Spleen (tissue), 11 donors: ENCODE measurements around the gene ODF2. TPM values are rescaled to one million over a fixed set of nuclear protein-coding genes. Genes with fewer than 3 reads are reported as not detected.
A peak's percentile ranks its signal among the peaks of the same experiment; 100 is the strongest.

Experiments used
- DNase-seq: peaks from one replicate; pipeline ENCODE4 v3.0.0-alpha.2; 2020
- H3K27ac ChIP-seq, 8 donors: fragments of 200-600 bp; sonication (generic) in 7 of 8; 1 replicate in 4 of 8; 2 replicates in 4 of 8; pipeline versions ENCODE4 v1.5.0 to v1.8.0; 2016 to 2021; ENCODE audit warnings: inconsistent platforms in 4 of 8, mild to moderate bottlenecking in 4 of 8, moderate library complexity in 1 of 8
- H3K27me3 ChIP-seq, 7 donors: fragments of 200-600 bp; sonication (generic) in 6 of 7; replicated peaks in 1 of 7; 1 replicate in 4 of 7; 2 replicates in 3 of 7; pipeline versions ENCODE4 v1.5.0 to v1.8.0; 2016 to 2021; ENCODE audit warnings: inconsistent platforms in 3 of 7, mild to moderate bottlenecking in 1 of 7
- H3K36me3 ChIP-seq, 6 donors: fragments of 200-600 bp; sonication (generic) in 5 of 6; 1 replicate in 4 of 6; 2 replicates in 2 of 6; pipeline versions ENCODE4 v1.5.0 to v1.8.0; 2016 to 2021; ENCODE audit warnings: inconsistent platforms in 2 of 6
- H3K4me1 ChIP-seq, 6 donors: fragments of 200-600 bp; sonication (generic) in 5 of 6; 1 replicate in 3 of 6; 2 replicates in 3 of 6; pipeline versions ENCODE4 v1.5.0 to v1.8.0; 2016 to 2021; ENCODE audit warnings: inconsistent platforms in 3 of 6
- H3K4me3 ChIP-seq, 8 donors: fragments of 200-600 bp; sonication (generic) in 7 of 8; 1 replicate in 4 of 8; 2 replicates in 4 of 8; pipeline versions ENCODE4 v1.5.0 to v1.8.0; 2016 to 2021; ENCODE audit warnings: inconsistent platforms in 4 of 8, mild to moderate bottlenecking in 4 of 8, moderate library complexity in 2 of 8
- H3K9me3 ChIP-seq, 8 donors: fragments of 200-600 bp; sonication (generic) in 7 of 8; 1 replicate in 4 of 8; 2 replicates in 4 of 8; pipeline versions ENCODE4 v1.5.0 to v1.8.0; 2016 to 2021; ENCODE audit warnings: inconsistent platforms in 4 of 8
- POLR2A ChIP-seq, 3 donors: fragments of 450-650 bp; IDR thresholded peaks; one replicate each; pipeline ENCODE4 v1.5.1; 2017; ENCODE audit warnings: antibody characterized with exemption in 3 of 3, mild to moderate bottlenecking in 1 of 3
- POLR2AphosphoS5 ChIP-seq, 3 donors: sonication (generic); formaldehyde crosslinking; IDR thresholded peaks; one replicate each; pipeline ENCODE4 v1.5.1; 2017; ENCODE audit warnings: antibody characterized with exemption in 3 of 3
- WGBS, 5 donors: extraction: QIAGEN DNeasy Blood & Tissue Kit in 3 of 5; methylation state at CpG; one replicate each; pipeline versions ENCODE4 v1.1.5 to v1.1.7; 2013 to 2018; 5-methylcytosine and 5-hydroxymethylcytosine counted together
- intact Hi-C: fragments of 100-400 bp; cut with DNase I; formaldehyde crosslinking; loops from one replicate; pipeline ENCODE4 v1.15.0; 2023; ENCODE audit warnings: low total_unique reads
- polyA plus RNA-seq, 3 donors: library from polyadenylated mRNA; stranded (reverse); fragments of 200-250 nt; gene quantifications; one replicate each; pipeline ENCODE4 v1.2.1, GENCODE V29; 2013
- total RNA-seq, 7 donors: library from RNA; depleted of rRNA in 3 of 7; stranded (reverse); fragments of >200 nt in 3 of 7; fragmentation: NEBNext Ultra II Directional in 4 of 7; extraction: Animal tissue kit (Norgen Biotek cat#: 25700) in 4 of 7; gene quantifications; one replicate each; pipeline versions ENCODE4 v1.1.0 to v1.2.1, GENCODE V29; 2016 to 2021
- TF ChIP-seq, protein P1 (sequence below), 11 experiments: fragments of 200-600 bp in 7 of 11; fragments of 450-650 bp in 4 of 11; sonication (generic) in 4 of 11; IDR thresholded peaks in 8 of 11; conservative IDR thresholded peaks in 3 of 11; 1 replicate in 7 of 11; 2 replicates in 4 of 11; pipeline versions ENCODE4 v1.4.0 to v1.8.0; 2016 to 2021; ENCODE audit warnings: antibody characterized with exemption in 11 of 11, inconsistent platforms in 4 of 11, mild to moderate bottlenecking in 1 of 11
- donor health status: healthy with polysubstance abuse.
- donor health status: DM: no; HTN: no; CAD: no; lungs with moderate emphysema.
- donor health status: DM: no; HTN: no; CAD: no.
- donor health status: Bipolar disorder and iron deficiency.
- donor health status: healthy.
- donor health status: DM: no; HTN: no; CAD: no.
- donor health status: DM: yes; HTN: yes; CAD: no.

The ODF2 gene
- total and polyA plus RNA-seq, 10 donors = 13.4 to 37.5 (median 26.6) TPM

- DNase-seq = no peak
- Histone ChIP-seq H3K4me1 (no peaks in the 10 kb centered on the region), H3K27me3 (no peaks in the 10 kb centered on the region), H3K4me3 (no peak overlapping the region), H3K9me3 (no peaks in the 10 kb centered on the region), H3K36me3 (peaks cover 0 to 100% (median 89%) of the 10 kb centered on the region in 6 donors), H3K27ac (no peak overlapping the region)
- 83 to 92% (median 89%) methylated on average over 7 of the region's 7 CpGs for WGBS, 5 donors
- TF ChIP-seq, protein P1, sequence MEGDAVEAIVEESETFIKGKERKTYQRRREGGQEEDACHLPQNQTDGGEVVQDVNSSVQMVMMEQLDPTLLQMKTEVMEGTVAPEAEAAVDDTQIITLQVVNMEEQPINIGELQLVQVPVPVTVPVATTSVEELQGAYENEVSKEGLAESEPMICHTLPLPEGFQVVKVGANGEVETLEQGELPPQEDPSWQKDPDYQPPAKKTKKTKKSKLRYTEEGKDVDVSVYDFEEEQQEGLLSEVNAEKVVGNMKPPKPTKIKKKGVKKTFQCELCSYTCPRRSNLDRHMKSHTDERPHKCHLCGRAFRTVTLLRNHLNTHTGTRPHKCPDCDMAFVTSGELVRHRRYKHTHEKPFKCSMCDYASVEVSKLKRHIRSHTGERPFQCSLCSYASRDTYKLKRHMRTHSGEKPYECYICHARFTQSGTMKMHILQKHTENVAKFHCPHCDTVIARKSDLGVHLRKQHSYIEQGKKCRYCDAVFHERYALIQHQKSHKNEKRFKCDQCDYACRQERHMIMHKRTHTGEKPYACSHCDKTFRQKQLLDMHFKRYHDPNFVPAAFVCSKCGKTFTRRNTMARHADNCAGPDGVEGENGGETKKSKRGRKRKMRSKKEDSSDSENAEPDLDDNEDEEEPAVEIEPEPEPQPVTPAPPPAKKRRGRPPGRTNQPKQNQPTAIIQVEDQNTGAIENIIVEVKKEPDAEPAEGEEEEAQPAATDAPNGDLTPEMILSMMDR (IDR thresholded peaks at IDR 0.05 in 8 of 11, conservative IDR thresholded peaks at IDR 0.05 in 3 of 11) = no peak
- TF ChIP-seq POLR2AphosphoS5 (IDR thresholded peaks at IDR 0.05) (no peak), POLR2A (IDR thresholded peaks at IDR 0.05) (no peak)
- intact Hi-C loops = no loop called here
Measured at GRCh38 chr9:128485414-128485855, 29.6 kb downstream of the ODF2 start.

- intact Hi-C loops = no loop called here
- Histone ChIP-seq H3K4me3 (no peak overlapping the region), H3K36me3 (peaks cover 0 to 100% (median 87%) of the 10 kb centered on the region in 6 donors)
Measured at GRCh38 chr9:128486201-128486600, 30.4 kb downstream of the ODF2 start.

GRCh38 chr9:128493424-128493823, 37.6 kb downstream of the ODF2 start:
- 85 to 92% (median 88%) methylated on average over 2 of the region's 2 CpGs for WGBS, 5 donors
- TF ChIP-seq POLR2A (IDR thresholded peaks at IDR 0.05) (no peak), POLR2AphosphoS5 (IDR thresholded peaks at IDR 0.05) (no peak)
- TF ChIP-seq, protein P1 (IDR thresholded peaks at IDR 0.05 in 8 of 11, conservative IDR thresholded peaks at IDR 0.05 in 3 of 11) = no peak

More at GRCh38 chr9:128486201-128486600, 30.4 kb downstream of the ODF2 start:
- Histone ChIP-seq H3K9me3 (no peaks in the 10 kb centered on the region), H3K27ac (no peak overlapping the region), H3K27me3 (no peaks in the 10 kb centered on the region), H3K4me1 (no peaks in the 10 kb centered on the region)
- TF ChIP-seq, protein P1 (IDR thresholded peaks at IDR 0.05 in 8 of 11, conservative IDR thresholded peaks at IDR 0.05 in 3 of 11) = no peak
- TF ChIP-seq POLR2AphosphoS5 (IDR thresholded peaks at IDR 0.05) = no peak
- TF ChIP-seq POLR2A (IDR thresholded peaks at IDR 0.05) = no peak
- DNase-seq = no peak

GRCh38 chr9:128494108-128494745, 38.4 kb downstream of the ODF2 start:
- H3K27me3 ChIP-seq = no peaks in the 10 kb centered on the region
- H3K36me3 ChIP-seq = peaks cover 0 to 100% (median 67%) of the 10 kb centered on the region in 6 donors
- peaks cover 6 to 19% (median 14%) of the 10 kb centered on the region in 6 donors for H3K4me1 ChIP-seq
- TF ChIP-seq POLR2AphosphoS5 (IDR thresholded peaks at IDR 0.05) (peak; percentile 43 to 78 (median 69)), POLR2A (IDR thresholded peaks at IDR 0.05) (no peak)
- TF ChIP-seq, protein P1 (IDR thresholded peaks at IDR 0.05 in 8 of 11, conservative IDR thresholded peaks at IDR 0.05 in 3 of 11) = no peak
- H3K4me3 ChIP-seq = no peak overlapping the region
- peak; percentile 84 for DNase-seq
- 14 to 26% (median 22%) methylated on average over 13 of the region's 13 CpGs for WGBS, 5 donors
- intact Hi-C loops = no loop called here
- H3K27ac ChIP-seq = peak overlapping the region in 6 of 8 donors; percentile 34 to 46 (median 38)
- no peaks in the 10 kb centered on the region for H3K9me3 ChIP-seq

More at GRCh38 chr9:128493424-128493823, 37.6 kb downstream of the ODF2 start:
- Histone ChIP-seq H3K36me3 (peaks cover 0 to 100% (median 66%) of the 10 kb centered on the region in 6 donors), H3K27ac (peak overlapping the region in 4 of 8 donors; percentile 36 to 46 (median 43)), H3K4me1 (peaks cover 6 to 19% (median 14%) of the 10 kb centered on the region in 6 donors), H3K9me3 (no peaks in the 10 kb centered on the region), H3K4me3 (no peak overlapping the region), H3K27me3 (no peaks in the 10 kb centered on the region)
- intact Hi-C loops = no loop called here
- no peak for DNase-seq
